CD4-positive, alpha-beta T cell treated with Interleukin-4 for 4 hours (primary cell): ENCODE results near the gene PTPN22.
A peak's percentile ranks its signal among the peaks of the same experiment; 100 is the strongest.

ENCODE experiments used
- DNase-seq: peaks from one replicate; pipeline ENCODE4 v3.0.0-alpha.2; 2020

Gene PTPN22

GRCh38 chr1:113871597-113872113 is at the start of gene PTPN22:
TSS of gene PTPN22 (minus strand) at chr1:113871712.
- peak; percentile 94 for DNase-seq

GRCh38 chr1:113918243-113918642 is 46.7 kb upstream of the PTPN22 start:
- DNase-seq: no peak

GRCh38 chr1:113917400-113918082 is 46.0 kb upstream of the PTPN22 start:
- no peak for DNase-seq

- DNase-seq: no peak
These were observed 45.5 kb upstream of the PTPN22 start for GRCh38 chr1:113916974-113917373.

GRCh38 chr1:113913887-113914664 is 42.6 kb upstream of the PTPN22 start:
- no peak for DNase-seq

- no peak for DNase-seq
These were observed 41.8 kb upstream of the PTPN22 start for GRCh38 chr1:113913312-113913668.

- DNase-seq: no peak
These were observed 41.2 kb upstream of the PTPN22 start for GRCh38 chr1:113912594-113913311.

GRCh38 chr1:113905435-113905861 is 33.9 kb upstream of the PTPN22 start:
- DNase-seq: peak; percentile 5

- DNase-seq: peak; percentile 99
These were observed 33.3 kb upstream of the PTPN22 start, which contains the start of the genes AP4B1 and DCLRE1B for GRCh38 chr1:113904674-113905434. TSS of gene AP4B1 (minus strand) at chr1:113904799. CDS start at chr1:113904717, 82 bp downstream. TSS of gene DCLRE1B (plus strand) at chr1:113905326. CDS start at chr1:113905587, 261 bp downstream.

- no peak for DNase-seq
These were observed 32.8 kb upstream of the PTPN22 start for GRCh38 chr1:113904293-113904673.

- peak; percentile 18 for DNase-seq
These were observed 32.2 kb upstream of the PTPN22 start for GRCh38 chr1:113903501-113904292.

GRCh38 chr1:113901191-113901590 is 29.7 kb upstream of the PTPN22 start:
- peak; percentile 22 for DNase-seq

- no peak for DNase-seq
These were observed 27.6 kb upstream of the PTPN22 start for GRCh38 chr1:113899111-113899510.

- DNase-seq: no peak
These were observed 26.8 kb upstream of the PTPN22 start for GRCh38 chr1:113898241-113898814.

- no peak for DNase-seq
These were observed 24.4 kb upstream of the PTPN22 start for GRCh38 chr1:113895961-113896360.

GRCh38 chr1:113895098-113895497 is 23.6 kb upstream of the PTPN22 start:
- DNase-seq: no peak

GRCh38 chr1:113893267-113893666 is 21.8 kb upstream of the PTPN22 start:
- DNase-seq: no peak

GRCh38 chr1:113891631-113892220 is 20.2 kb upstream of the PTPN22 start:
- DNase-seq: no peak

GRCh38 chr1:113890816-113891215 is 19.3 kb upstream of the PTPN22 start:
- DNase-seq: no peak

- no peak for DNase-seq
These were observed 16.1 kb upstream of the PTPN22 start, which contains the start of gene BCL2L15 for GRCh38 chr1:113887402-113888175. TSS of gene BCL2L15 (minus strand) at chr1:113887581. CDS start at chr1:113887375, 206 bp downstream.
